ENCODE measurements around the gene C20orf144.
"Not testable (repeated sequence)": the region's sequence is repeated elsewhere in the genome, so short reads cannot be mapped to it uniquely, and the experiment has no call there.

DNA sequence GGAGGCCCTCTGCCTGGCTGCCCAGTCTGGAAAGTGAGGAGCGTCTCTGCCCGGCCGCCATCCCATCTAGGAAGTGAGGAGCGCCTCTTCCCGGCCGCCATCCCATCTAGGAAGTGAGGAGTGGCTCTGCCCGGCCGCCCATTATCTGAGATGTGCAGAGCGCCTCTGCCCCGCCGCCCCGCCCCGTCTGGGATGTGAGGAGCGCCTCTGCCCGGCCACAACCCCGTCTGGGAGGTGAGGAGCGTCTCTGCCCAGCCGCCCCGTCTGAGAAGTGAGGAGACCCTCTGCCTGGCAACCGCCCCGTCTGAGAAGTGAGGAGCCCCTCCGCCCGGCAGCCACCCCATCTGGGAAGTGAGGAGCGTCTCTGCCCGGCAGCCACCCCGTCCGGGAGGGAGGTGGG lies 36.8 kb downstream of the C20orf144 start:
- not testable (repeated sequence) for TF ChIP-seq HNF4A (conservative IDR thresholded peaks at IDR 0.05); CTCF (IDR thresholded peaks at IDR 0.05; ENCODE audit: low read depth, low read length, missing input control); JUND (IDR thresholded peaks at IDR 0.05); REST (IDR thresholded peaks at IDR 0.05); FOXA2 (IDR thresholded peaks at IDR 0.05); TAF1 (conservative IDR thresholded peaks at IDR 0.05); YY1 (IDR thresholded peaks at IDR 0.05); RXRA (IDR thresholded peaks at IDR 0.05); RAD21 (IDR thresholded peaks at IDR 0.05)
- TF ChIP-seq, protein P1, sequence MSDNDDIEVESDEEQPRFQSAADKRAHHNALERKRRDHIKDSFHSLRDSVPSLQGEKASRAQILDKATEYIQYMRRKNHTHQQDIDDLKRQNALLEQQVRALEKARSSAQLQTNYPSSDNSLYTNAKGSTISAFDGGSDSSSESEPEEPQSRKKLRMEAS (IDR thresholded peaks at IDR 0.05), result not testable (repeated sequence)
